Erythroblast (primary cell): Measurements from ENCODE around the gene PDLIM5.

Experiments
- GATA1 ChIP-seq: IDR thresholded peaks from 2 replicates; pipeline ENCODE4 v1.6.1; 2011; ENCODE audit warnings: low read depth, mild to moderate bottlenecking, control low read depth, low read length, moderate library complexity
- POLR2A ChIP-seq: IDR thresholded peaks from 2 replicates; pipeline ENCODE4 v1.6.1; 2011; ENCODE audit warnings: mild to moderate bottlenecking, low read length

- TF ChIP-seq POLR2A, result no peak
- TF ChIP-seq GATA1, result no peak
These were observed 43.7 kb downstream of the PDLIM5 start for GRCh38 chr4:94495408-94495807.
